CD4-positive, alpha-beta T cell treated with Interleukin-4 for 4 hours (primary cell): ENCODE results near the gene DCHS2.

Experiments
- DNase-seq: peaks from one replicate; pipeline ENCODE4 v3.0.0-alpha.2; 2020

The DCHS2 gene

DNA sequence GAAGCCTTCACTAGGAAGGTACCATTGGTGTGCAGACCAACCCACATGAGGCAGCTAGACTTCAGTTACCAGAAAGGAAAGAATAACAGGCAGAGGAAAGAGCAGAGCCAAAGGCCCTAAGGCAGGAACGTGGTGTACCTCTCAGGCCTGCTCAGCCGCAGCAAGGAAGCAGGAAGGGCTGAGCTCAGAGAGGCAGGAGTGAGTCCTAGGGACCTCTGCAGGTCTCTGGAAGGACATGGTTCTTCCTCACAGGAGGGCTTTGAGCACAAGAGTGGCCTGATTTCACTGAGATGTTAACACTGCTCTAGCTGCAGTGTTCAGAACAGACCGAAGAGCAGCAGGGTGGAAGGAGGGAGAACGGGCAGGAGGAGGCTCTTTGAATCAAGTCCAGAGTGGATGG, 124.6 kb downstream of the DCHS2 start:
- DNase-seq: no peak

- DNase-seq: no peak
These were observed 127.3 kb downstream of the DCHS2 start for GRCh38 chr4:154364066-154364845.

GRCh38 chr4:154361450-154361849, 130.1 kb downstream of the DCHS2 start:
- DNase-seq: no peak

DNA sequence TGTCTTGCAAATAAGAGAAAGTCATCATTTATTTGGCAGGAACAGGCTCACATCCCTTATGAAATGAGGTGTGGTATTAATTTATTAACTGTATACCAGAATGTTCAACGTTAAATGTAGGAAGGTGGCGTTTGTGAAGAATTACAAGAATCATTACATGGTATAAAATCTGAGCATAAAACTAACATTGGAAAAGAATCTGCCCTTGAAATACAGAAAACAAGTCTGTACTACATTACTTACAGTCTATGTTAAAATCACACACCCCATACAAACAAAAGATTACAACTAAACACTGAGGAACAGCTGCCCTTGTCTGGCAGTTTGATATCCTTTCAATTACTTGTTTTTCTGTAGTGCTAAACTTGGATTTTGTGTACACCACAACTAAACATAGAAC, 131.1 kb downstream of the DCHS2 start:
- DNase-seq: no peak

DNA sequence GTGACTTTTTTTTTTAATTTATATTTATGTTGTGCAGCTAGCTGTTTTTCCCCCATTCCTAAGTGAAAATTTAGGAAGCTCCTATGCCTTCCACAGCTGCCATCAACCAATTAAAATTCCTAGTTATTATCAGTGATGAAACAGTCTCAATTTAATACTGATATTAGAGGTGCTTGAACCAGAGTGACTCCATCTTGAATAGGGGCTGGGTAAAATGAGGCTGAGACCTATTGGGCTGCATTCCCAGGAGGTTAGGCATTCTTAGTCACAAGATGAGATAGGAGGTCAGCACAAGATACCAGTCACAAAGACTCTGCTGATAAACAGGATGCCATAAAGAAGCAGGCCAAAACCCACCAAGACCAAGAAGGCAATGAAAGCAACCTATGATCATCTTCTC, 136.7 kb downstream of the DCHS2 start:
- no peak for DNase-seq

DNA sequence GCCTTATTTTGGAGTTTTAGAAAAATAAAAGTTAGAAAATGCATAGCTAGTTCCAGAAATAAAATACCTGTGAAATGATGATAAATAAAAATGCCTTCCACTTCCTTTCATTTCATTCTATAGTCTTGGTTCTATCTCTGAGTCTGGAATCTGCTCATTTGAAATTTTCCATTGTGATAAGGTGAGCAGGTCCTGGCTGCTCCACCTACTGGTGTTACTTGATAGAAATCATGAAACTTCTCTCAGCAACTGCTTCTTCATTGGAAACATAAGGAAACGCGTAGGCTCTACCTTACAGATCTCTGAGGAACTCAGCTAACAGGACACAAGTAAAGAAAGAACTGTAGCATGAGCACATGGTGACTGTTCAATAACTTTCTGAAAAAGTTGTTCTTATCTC, 141.8 kb downstream of the DCHS2 start:
- no peak for DNase-seq

DNA sequence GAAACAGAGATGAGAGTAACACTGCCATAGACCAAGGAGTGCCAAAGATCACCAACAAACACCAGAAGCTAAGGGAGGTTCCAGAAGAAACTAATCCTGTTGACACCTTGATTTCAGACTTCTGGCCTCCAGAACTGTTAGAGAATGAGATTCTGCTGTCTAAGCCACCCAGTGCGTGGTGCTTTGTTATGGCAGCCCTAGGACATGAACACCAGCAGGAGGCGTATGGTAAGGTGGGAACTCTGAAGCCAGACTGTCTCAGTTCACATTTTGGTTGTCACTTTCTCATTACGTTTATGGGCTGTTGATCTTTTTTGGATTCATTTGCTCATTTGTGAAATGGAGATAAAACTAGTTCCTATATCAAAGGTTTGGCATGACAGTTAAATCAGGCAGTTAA, 142.9 kb downstream of the DCHS2 start:
- DNase-seq: no peak

- no peak for DNase-seq
These were observed 146.2 kb downstream of the DCHS2 start for GRCh38 chr4:154345359-154345758.

- DNase-seq: no peak
These were observed 146.9 kb downstream of the DCHS2 start for GRCh38 chr4:154344686-154345085.

GRCh38 chr4:154343651-154344050, 147.9 kb downstream of the DCHS2 start:
- DNase-seq: no peak

GRCh38 chr4:154341448-154341847, 150.2 kb downstream of the DCHS2 start:
- DNase-seq: no peak

DNA sequence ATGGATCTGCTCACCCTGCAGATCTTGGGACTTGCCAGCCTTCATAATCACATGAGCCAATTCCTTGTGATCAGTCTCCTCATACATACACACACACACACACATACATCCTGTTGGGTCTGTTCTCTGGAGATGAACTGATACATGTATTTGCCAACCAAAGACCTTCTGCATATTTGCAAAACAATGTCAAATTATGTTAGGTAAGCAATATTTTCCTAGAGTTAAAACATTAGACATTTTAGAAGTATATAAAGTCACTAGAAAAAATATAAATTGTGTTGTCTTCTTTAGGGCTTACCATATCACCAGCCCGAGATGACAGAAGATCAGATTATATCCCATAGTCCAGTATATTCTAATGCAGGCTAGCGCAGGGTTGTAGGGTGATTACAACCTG, 156.0 kb downstream of the DCHS2 start:
- DNase-seq: no peak

DNA sequence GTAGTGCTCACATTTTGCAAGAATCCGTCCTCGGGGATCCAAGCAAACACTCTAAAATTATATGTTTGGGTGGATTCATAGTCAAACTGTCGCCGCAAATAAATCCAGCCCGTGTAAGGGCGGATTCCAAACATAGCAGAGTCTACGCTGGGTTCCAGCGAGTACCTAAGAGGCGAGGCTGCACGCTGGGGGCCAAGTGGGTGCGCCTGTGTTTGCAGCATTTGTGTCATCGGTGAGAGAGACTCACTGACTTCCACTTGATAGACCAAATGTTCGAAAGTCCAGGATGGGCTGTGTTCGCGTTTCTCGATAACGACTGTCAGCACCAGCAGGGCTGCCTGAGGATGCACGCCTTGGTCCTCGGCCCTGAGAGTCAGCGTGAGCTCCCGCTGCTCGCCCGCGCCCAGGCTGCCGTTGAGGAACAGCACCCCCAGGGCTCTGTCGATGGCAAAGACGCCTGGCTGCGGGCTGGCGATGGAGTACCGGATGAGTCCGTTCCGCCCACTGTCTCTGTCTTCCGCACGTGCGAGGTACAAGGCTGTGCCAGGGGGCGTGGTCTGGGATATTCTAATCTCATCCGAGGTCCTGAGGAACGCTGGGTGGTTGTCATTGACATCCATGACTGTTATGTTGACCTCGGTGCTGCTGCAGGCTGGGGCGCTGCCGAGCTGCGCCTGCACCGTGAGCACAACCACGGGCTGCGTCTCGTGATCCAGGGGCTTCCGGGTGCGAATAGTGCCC, 158.7 kb downstream of the DCHS2 start:
- DNase-seq: peak; percentile 22

DNA sequence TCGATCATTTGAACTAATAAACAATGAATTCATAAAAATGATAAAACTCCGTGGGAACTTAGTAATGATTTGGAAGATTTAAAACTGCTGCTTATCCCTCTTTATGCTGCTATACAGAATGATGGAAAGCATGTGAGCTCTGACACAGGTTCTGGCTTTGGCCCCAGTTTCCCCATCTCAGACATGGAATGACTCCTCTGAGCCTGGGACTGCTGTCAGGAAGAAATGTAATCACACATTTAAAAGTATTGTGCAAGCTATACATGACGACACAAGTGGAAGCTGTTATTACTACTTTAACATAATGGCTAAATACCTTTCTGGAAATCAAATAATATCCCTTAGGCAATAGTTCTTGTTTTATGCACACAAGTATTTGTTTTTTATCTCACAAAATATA, 161.7 kb downstream of the DCHS2 start:
- DNase-seq: no peak

DNA sequence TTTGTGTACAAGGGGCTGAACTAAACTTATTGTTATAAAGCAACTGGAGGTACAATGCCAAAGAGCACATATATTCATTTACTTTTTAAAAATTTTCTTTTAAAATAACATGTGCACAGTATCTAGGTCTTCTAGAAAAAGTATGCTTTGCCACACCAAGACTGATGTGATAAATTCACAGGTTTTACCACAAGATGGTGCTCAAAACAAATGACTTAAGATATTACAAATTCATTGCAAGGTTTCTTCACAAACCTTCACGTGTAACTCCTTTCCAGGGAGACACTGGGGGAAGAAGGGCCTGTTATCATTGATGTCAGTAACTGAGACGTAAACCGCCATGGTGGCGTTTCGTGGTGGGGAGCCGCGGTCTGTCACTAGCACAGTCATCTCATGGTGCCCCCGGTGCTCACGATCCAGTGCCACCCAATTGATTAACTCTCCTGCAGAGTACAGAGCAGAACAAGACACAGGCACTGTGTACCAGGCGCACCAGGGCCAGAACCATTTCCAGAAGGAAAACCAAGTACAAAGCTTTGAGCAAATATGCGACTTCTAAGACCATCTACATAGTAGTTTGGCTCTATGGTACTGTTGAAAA, 162.2 kb downstream of the DCHS2 start:
- no peak for DNase-seq

GRCh38 chr4:154328030-154328429, 163.6 kb downstream of the DCHS2 start:
- DNase-seq: no peak

- DNase-seq: no peak
These were observed 171.1 kb downstream of the DCHS2 start for GRCh38 chr4:154320521-154320920.

GRCh38 chr4:154319736-154320135, 171.9 kb downstream of the DCHS2 start:
- DNase-seq: no peak

DNA sequence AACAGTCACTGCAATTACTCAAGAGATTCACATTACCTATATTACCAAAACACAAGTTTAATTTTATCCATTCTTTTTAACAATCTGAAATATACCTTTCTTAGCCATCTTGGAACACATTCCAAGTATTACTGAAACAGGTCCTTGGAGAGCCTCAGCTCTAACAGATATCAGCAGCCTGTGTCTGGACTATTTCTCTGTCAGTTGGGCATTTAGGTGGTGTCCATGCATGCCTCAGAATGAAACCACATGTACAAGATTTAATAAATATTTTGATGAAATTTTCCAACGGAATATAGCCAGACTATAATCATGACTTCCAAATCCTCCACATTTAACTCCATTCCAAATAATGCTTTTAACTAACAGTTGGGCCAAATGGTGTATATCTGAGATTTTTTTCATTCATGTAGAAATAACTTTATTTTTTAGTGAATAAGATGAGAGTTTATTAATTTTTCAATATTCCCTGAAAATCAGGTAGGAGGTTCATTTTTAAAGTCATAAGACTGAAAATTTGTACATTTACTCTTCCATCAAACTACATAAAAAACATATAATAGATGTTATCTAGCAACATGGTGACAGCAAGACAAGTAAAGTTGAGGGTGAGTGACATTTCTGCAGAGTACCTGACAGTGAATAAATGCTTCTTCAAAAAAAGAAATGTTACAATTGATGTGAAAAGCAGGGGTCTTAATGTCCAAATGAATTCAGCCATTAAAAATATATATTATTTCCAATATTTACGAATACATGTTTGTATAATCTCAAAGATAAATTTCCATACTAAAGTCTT, 174.2 kb downstream of the DCHS2 start:
- no peak for DNase-seq

- no peak for DNase-seq
These were observed 175.9 kb downstream of the DCHS2 start for GRCh38 chr4:154315741-154316140.

DNA sequence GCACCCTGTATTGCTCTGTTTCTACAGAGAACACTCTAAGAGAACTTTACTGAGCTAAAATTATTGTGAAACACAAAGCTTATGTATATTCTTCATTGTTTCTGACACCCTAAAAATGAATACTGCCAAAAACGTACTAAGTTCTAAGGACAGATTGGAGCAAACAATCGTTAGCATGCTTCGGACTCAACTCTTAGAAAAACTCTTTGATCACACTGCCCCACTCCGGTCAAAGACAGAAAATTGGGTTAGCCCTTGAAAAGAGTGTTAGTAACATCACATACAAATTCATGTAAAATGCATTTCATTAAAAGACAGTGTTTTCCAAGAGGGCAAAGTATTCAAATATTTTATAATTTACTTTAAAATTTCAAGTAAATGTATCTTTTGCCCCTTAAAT, 177.4 kb downstream of the DCHS2 start:
- DNase-seq: no peak

DNA sequence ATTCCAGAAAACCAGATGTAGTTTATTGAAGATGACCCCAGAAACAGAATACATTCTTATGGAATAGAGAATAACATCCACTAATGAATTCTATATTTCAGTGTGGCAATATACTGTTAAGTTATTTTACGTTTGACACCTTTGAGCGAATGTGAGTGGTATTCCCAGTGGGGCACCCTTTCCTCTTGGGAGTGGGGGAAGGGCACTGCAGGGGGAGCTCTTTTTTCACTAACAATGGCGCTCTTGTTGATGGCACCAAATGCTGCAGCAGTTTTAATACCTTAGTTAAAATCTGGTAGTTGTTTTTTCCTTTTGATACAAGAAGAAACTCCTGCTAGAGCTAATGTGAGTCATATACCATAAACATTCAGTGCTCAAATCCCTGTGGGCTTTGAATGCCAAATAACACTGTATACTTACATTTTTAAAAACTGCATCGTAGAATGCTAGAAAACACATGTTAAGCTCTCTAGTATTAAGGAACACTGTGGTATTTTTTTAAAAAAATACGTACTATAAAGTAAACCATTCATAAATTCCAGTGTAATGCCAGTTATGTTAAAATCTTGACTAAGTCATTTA, 178.5 kb downstream of the DCHS2 start:
- DNase-seq: no peak

DNA sequence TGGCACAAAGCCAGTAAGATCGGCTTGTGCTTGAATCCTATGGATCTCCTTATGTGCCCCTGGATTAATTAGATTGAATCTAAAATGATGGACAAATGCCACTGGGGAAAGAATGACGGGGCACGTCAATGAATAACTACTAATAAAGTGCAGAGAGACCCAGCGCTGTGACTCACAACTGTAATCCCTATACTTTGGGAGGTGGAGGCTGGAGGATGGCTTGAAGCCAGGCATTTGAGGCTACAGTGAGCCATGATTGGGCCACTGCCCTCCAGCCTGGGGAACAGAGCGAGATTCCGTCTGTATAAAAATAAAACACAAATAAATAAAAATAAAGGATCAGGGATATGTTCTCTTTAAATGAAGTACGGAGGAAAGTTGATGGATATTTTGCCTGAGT, 179.4 kb downstream of the DCHS2 start:
- DNase-seq: no peak
